ENCODE measurements around the gene NDUFS7. TPM values are rescaled to one million over a fixed set of nuclear protein-coding genes. Genes with fewer than 3 reads are reported as not detected.

NDUFS7 gene
- total and polyA plus RNA-seq, 8 donors, result 31.6 to 217 (median 117) TPM

DNA sequence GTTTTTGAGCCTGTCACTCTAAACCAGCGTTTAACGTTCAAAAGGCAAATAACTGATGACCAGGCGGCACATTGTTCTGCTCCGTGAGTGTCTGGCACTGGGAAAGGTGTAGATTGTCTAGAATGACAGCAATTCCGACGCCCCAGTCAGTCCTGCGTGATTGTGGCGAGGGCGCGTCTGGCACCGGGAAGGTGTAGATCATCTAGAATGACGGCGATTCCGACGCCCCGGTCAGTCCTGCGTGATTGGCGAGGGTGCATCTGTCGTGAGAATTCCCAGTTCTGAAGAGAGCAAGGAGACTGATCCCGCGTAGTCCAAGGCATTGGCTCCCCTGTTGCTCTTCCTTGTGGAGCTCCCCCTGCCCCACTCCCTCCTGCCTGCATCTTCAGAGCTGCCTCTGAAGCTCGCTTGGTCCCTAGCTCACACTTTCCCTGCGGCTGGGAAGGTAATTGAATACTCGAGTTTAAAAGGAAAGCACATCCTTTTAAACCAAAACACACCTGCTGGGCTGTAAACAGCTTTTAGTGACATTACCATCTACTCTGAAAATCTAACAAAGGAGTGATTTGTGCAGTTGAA is 26.1 kb upstream of the NDUFS7 start:
- intact Hi-C loops (cut with DNase I; ENCODE audit: low total_unique reads), result no loop called here
- H3K4me1 ChIP-seq, result peaks cover 24 to 53% (median 45%) of the 10 kb centered on the region in 4 donors
- no peak for TF ChIP-seq EP300 (IDR thresholded peaks at IDR 0.05)
- no peak for TF ChIP-seq POLR2A (IDR thresholded peaks at IDR 0.05)
- TF ChIP-seq POLR2AphosphoS5 (IDR thresholded peaks at IDR 0.05), result no peak
- TF ChIP-seq, protein P1, sequence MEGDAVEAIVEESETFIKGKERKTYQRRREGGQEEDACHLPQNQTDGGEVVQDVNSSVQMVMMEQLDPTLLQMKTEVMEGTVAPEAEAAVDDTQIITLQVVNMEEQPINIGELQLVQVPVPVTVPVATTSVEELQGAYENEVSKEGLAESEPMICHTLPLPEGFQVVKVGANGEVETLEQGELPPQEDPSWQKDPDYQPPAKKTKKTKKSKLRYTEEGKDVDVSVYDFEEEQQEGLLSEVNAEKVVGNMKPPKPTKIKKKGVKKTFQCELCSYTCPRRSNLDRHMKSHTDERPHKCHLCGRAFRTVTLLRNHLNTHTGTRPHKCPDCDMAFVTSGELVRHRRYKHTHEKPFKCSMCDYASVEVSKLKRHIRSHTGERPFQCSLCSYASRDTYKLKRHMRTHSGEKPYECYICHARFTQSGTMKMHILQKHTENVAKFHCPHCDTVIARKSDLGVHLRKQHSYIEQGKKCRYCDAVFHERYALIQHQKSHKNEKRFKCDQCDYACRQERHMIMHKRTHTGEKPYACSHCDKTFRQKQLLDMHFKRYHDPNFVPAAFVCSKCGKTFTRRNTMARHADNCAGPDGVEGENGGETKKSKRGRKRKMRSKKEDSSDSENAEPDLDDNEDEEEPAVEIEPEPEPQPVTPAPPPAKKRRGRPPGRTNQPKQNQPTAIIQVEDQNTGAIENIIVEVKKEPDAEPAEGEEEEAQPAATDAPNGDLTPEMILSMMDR (IDR thresholded peaks at IDR 0.05), result no peak

DNA sequence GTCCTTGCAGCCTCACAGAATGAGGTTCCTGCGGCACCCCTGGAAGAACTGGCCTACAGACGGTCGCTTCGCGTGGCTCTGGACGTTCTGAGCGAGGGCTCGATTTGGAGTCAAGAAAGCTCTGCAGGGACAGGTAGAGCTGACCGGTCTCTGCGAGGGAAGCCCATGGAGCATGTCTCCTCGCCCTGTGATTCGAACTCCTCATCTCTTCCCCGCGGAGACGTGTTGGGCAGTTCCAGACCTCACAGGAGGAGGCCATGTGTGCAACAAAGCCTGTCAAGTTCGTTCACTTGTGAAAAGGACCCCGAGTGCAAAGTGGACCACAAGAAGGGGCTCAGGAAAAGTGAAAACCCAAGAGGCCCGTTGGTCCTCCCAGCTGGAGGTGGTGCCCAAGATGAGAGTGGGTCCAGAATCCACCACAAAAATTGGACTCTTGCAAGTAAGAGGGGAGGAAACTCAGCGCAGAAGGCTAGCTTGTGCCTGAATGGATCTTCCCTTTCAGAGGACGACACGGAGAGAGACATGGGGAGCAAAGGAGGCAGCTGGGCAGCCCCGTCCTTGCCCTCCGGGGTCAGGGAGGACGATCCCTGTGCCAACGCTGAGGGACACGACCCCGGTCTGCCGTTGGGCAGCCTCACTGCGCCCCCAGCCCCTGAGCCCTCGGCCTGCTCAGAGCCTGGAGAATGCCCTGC is 23.4 kb upstream of the NDUFS7 start:
- Histone ChIP-seq H3K4me1 (peaks cover 24 to 51% (median 35%) of the 10 kb centered on the region in 4 donors), H3K4me3 (peak overlapping the region in 2 of 4 donors; percentile 27 to 28), H3K27ac (peak overlapping the region; percentile 43 to 78 (median 65)), H3K27me3 (no peaks in the 10 kb centered on the region), H3K36me3 (peaks cover 13 to 81% (median 78%) of the 10 kb centered on the region in 4 donors), H3K9me3 (no peaks in the 10 kb centered on the region)
- no peak for DNase-seq
- intact Hi-C loops (cut with DNase I; ENCODE audit: low total_unique reads), result loop anchor here (10.0 kb wide), 1 partner anchor 75 kb away; the partner anchor contains the start of gene EFNA2
- TF ChIP-seq EP300 (IDR thresholded peaks at IDR 0.05), result no peak
- no peak for TF ChIP-seq POLR2A (IDR thresholded peaks at IDR 0.05)
- TF ChIP-seq POLR2AphosphoS5 (IDR thresholded peaks at IDR 0.05), result no peak
- TF ChIP-seq, protein P1 (IDR thresholded peaks at IDR 0.05), result no peak
- 78 to 88% (median 86%) methylated on average over 24 to 30 of the region's 30 CpGs for WGBS, 5 donors

More for the DNA sequence above, 26.1 kb upstream of the NDUFS7 start:
- Histone ChIP-seq H3K9me3 (no peaks in the 10 kb centered on the region), H3K36me3 (peaks cover 13 to 57% (median 54%) of the 10 kb centered on the region in 4 donors), H3K27me3 (no peaks in the 10 kb centered on the region), H3K4me3 (no peak overlapping the region), H3K27ac (no peak overlapping the region)
- WGBS, 5 donors, result 88 to 94% (median 91%) methylated on average over 24 of the region's 24 CpGs
- DNase-seq, result no peak

DNA sequence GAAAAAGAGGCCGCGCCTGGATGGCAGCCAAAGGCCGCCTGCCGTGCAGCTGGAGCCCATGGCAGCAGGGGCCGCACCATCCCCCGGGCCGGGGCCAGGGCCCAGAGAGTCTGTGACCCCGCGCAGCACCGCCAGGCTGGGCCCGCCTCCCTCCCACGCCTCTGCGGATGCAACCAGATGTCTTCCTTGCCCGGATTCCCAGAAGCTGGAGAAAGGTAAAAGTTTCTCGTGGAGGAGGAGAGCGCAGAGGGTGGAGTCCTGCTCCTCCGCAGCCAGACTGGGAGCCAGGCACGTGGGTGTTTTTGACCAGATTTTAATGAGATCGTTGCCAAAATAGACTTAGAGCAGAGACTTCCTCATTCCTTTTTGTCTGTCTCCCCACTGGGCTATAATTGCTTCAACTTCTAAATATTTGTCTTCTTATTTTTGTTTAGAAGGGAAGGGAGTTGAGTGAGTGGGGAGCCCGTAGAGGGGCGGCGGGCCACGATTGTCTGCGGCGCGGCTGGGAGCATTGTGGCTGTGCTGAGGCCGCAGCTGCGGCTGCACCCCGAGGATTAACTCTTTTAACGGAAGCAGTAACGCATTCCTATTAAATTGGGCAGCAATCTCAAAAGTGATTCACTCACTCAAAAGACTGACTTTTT is 22.8 kb upstream of the NDUFS7 start:
- peaks cover 13 to 87% (median 84%) of the 10 kb centered on the region in 4 donors for H3K36me3 ChIP-seq
- intact Hi-C loops (cut with DNase I; ENCODE audit: low total_unique reads), result loop anchor here (10.0 kb wide), 1 partner anchor 76 kb away; the partner anchor contains the start of gene EFNA2
- peaks cover 21 to 44% (median 29%) of the 10 kb centered on the region in 4 donors for H3K4me1 ChIP-seq
- H3K4me3 ChIP-seq, result peak overlapping the region; percentile 9 to 28 (median 20)
- no peaks in the 10 kb centered on the region for H3K9me3 ChIP-seq
- 50 to 64% (median 59%) methylated on average over 23 to 31 of the region's 31 CpGs for WGBS, 5 donors
- peak overlapping the region; percentile 43 to 78 (median 65) for H3K27ac ChIP-seq
- H3K27me3 ChIP-seq, result no peaks in the 10 kb centered on the region
- DNase-seq, result peak in 1 of 2 donors; percentile 85
- TF ChIP-seq POLR2A (IDR thresholded peaks at IDR 0.05) (no peak), POLR2AphosphoS5 (IDR thresholded peaks at IDR 0.05) (peak in 1 of 3 donors; percentile 19)

DNA sequence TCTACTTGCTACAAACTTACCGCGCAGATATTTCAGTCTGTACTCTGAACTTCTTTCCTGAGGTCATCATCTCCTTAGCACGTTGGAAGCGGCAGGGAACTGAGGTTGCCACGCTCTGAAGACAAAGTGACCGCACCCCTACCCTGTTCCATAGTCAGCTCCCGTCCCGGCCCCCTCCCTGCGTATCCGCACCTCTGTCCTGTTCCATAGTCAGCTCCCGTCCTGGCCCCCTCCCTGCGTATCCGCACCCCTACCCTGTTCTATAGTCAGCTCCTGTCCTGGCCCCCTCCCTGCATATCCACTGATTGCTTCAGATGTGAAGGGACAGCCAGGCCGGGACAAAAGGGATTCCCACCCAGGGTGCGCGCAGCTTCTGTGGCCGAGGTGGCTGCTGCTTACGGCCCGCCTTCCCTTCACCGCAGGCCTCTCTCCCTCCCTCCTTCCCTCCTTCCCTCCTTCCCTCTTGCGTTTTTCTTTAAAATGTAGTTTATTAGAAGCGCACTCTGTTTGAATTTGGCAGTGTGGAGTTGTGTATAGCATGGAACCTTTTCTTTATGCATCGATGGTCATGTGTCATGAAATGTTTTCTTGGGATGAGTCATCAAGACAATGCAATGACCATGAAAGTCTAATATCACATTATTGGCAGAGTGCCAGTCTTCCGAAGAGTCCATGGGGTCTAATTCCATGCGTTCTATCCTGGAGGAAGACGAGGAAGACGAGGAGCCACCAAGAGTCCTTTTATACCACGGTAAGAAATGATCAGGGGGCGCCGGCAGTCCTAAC is 21.9 kb upstream of the NDUFS7 start:
- Histone ChIP-seq H3K4me3 (peak overlapping the region in 3 of 4 donors; percentile 9 to 28 (median 13)), H3K36me3 (peaks cover 20 to 96% (median 93%) of the 10 kb centered on the region in 4 donors), H3K27ac (peak overlapping the region in 3 of 5 donors; percentile 45 to 78 (median 65)), H3K9me3 (no peaks in the 10 kb centered on the region), H3K27me3 (no peaks in the 10 kb centered on the region), H3K4me1 (peaks cover 15 to 36% (median 22%) of the 10 kb centered on the region in 4 donors)
- 67 to 79% (median 77%) methylated on average over 30 of the region's 30 CpGs for WGBS, 5 donors
- TF ChIP-seq POLR2AphosphoS5 (IDR thresholded peaks at IDR 0.05) (no peak), EP300 (IDR thresholded peaks at IDR 0.05) (no peak), POLR2A (IDR thresholded peaks at IDR 0.05) (no peak)
- TF ChIP-seq, protein P1 (IDR thresholded peaks at IDR 0.05), result no peak
- intact Hi-C loops (cut with DNase I; ENCODE audit: low total_unique reads), result loop anchor here (10.0 kb wide), 1 partner anchor 77 kb away; the partner anchor contains the start of gene EFNA2
- DNase-seq, result no peak

Measured in stomach (tissue), 9 donors.